Epithelial cell of esophagus (primary cell): ENCODE results near the gene BMP6.

Experiments used
- DNase-seq: peaks from one replicate; pipeline ENCODE4 v3.0.0; 2010; ENCODE audit warnings: low read depth
- H3K4me3 ChIP-seq: 2 replicates; pipeline ENCODE4 v1.5.1; 2011; ENCODE audit warnings: mild to moderate bottlenecking, low read length, control low read depth
- TF ChIP-seq, protein P1 (sequence below): IDR thresholded peaks from 2 replicates; pipeline ENCODE4 v1.5.1; 2011; ENCODE audit warnings: low read depth, mild to moderate bottlenecking, low read length, control low read depth, inconsistent platforms; ENCODE audit not compliant: insufficient read depth; ENCODE audit errors: missing control alignments

BMP6 gene

DNA sequence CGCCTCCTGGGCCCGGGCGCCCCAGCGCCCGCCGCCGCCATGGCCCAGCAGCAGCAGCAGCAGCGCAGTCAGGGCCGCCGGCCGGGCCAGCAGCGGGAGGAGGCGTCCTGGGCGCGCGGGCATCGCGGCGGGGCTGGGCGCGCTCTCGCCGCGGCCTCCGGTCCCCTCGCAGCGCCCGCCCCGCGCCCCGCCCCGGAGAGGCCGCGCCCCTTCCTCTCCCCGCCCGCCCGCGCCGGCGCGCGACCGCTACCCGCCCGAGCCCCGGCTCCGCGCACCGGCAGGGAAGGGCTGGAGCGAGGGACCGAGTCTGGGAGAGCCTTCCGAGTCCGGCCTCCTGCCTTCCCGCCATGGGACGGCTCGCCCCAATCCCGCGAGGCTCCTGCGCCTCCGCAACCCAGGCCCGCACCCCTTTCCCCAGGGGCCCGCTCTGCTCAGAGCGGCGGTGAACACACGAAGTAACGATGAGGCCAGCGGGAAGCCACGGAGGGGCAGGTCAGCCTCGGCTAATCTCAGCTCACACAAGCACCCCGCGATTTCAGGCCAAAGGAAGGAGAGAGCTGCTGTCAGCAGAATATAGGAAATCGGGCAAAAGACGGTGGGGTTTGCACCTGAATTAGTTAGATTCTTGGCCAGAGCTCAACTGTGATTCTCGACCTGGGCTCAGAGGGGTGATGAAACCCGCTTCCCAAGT, 184.9 kb downstream of the BMP6 start, which contains the start of gene TXNDC5:
Gene TXNDC5 (minus strand): TSS at position 135 of the 691 bp plus-strand sequence. CDS start 12 bp downstream, at position 123.
- peak; percentile 81 for DNase-seq
- H3K4me3 ChIP-seq, result peak within 1 kb of the TSS; percentile 72
- TF ChIP-seq, protein P1, sequence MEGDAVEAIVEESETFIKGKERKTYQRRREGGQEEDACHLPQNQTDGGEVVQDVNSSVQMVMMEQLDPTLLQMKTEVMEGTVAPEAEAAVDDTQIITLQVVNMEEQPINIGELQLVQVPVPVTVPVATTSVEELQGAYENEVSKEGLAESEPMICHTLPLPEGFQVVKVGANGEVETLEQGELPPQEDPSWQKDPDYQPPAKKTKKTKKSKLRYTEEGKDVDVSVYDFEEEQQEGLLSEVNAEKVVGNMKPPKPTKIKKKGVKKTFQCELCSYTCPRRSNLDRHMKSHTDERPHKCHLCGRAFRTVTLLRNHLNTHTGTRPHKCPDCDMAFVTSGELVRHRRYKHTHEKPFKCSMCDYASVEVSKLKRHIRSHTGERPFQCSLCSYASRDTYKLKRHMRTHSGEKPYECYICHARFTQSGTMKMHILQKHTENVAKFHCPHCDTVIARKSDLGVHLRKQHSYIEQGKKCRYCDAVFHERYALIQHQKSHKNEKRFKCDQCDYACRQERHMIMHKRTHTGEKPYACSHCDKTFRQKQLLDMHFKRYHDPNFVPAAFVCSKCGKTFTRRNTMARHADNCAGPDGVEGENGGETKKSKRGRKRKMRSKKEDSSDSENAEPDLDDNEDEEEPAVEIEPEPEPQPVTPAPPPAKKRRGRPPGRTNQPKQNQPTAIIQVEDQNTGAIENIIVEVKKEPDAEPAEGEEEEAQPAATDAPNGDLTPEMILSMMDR, result no peak

DNA sequence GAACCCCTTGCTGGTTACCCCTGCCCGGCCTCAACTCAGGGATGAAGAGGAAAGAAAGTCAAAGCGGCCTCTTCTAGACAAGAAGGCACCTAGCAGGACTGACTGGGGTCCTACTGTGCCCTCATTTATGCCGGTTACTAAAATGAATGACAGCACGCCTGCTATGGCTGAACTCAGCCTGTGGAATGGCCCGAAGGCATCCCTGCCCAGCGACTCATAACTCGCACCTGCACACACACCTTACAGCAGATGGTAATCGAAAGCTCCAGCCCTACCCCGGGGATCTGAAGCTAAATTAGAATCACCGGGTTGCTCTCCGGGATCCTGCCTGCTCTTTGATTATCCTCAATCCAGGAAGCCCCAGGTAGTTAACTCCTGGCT, 185.4 kb downstream of the BMP6 start:
- peak; percentile 63 for DNase-seq
- H3K4me3 ChIP-seq, result peak overlapping the region; percentile 53
- TF ChIP-seq, protein P1, result no peak

DNA sequence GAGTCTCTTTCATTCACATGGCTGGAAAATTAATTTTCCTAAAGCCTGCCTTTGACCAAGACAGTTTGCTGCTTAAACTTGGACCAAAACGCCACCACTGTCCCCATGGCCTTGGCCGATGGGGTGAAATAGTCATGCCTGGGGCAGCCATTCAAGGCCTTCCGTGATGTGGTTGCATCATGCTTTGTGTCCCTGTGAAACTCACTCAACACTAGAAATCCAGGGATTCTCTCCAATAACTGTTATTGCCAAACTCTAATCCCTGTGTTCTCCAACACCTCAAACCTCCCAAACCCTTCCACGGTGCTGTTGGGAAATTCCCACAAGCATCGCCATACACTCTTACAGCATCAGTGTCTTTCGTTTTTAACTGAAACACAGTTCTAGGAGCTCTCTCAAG, 186.1 kb downstream of the BMP6 start:
- DNase-seq, result no peak
- TF ChIP-seq, protein P1, result no peak
- H3K4me3 ChIP-seq, result no peak overlapping the region

DNA sequence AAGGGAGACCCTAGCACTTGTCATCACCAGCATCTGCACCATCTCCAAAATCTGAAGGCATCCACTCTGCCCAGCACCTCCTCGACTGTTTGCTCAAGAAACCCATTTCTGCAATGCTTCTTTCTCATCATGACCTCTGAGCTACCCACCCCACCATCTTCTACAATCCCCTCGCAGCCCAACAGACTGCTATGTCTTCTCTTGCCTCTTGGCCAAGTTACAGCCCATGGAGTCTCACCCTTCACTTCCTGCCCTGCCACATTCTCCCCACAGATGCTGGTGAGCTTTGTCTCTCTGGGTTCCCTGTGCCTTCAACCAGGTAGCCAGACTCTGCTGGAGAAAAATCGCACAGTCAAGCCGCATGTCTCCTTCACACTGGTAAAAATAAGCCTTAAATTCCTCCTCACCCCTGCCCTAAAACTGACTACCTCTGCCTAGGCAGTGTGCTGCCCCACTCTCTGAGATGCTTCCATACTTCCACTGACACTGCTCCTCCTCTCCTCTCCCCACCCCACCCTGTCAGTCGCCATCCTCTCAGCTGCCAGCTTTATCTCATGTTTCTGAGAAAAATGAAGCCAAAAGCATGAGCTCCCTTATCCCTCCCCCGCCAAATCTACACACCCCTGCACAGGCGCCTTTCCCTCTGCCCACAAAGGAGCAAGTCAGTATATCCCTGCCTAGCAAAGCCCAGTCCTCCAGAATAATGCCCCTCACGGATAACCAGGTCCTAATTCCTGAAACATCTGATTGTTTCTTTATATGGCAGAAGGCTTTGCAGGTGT, 187.0 kb downstream of the BMP6 start:
- TF ChIP-seq, protein P1, result no peak
- DNase-seq, result no peak
- no peak overlapping the region for H3K4me3 ChIP-seq

DNA sequence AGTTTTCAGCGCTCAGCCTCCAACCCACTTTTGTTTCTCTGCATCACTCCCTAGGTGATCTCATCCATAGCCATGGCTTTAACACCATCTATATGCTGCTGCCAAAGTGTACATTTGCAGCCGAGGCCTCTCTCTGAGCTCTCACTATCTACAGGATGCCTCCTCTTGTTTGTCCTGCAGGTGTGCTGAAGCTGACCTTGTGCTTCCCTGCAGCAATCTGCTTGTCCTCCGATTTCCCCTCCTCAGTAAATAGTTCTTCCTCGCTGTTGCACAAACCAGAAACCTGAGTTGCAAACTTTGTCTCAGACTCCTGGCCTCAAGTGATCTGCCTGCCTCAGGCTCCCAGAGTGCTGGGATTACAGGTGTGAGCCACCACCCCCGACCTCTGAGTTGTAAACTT, 188.4 kb downstream of the BMP6 start:
- DNase-seq, result no peak
- H3K4me3 ChIP-seq, result no peak overlapping the region
- TF ChIP-seq, protein P1, result no peak

DNA sequence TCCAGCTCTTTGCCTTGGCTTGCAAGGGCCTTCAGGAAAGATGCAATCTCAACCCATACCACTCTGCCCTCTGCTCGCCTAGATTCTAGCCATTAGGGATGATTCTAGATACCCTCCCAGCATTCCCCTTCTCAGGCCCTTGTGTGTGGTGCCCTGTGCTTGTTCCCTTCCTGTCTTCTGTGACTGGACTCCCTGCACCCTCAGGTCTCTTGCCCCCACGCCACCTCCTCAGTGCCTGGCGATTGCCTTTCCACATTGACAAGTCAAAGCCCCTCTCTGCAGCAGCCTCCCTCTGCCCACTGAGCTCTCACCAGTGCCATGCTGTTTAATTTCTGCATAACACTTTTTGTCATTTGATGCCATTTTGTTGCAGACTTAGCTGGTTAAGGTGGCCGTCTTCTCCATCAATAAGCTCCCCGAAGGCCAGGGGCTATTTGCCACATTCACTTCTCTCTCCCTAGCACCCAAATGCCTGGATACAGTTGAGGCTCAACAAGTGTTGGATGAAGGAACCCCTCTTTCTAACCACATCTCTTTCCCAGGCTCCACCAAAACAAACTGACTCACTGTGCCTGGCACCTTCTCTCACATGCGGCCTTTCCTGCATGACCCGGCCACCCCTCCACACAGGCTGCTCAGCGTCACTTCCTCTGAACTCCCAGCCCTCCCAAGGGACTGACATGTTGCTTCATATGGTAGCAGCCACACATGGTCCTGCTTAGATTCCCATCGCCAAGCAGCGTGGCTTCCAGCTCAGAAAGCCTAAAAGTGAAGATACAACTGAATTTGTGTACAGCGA, 189.3 kb downstream of the BMP6 start:
- no peak for DNase-seq
- H3K4me3 ChIP-seq, result no peak overlapping the region
- TF ChIP-seq, protein P1, result no peak
